LNCAP (cell line): Measurements from ENCODE around the gene DZIP3.

ENCODE experiments used
- TF ChIP-seq, protein P1 (sequence below): fragments of 450-650 bp; IDR thresholded peaks from 2 replicates; pipeline ENCODE4 v1.5.1; 2017; ENCODE audit warnings: mild to moderate bottlenecking

Gene DZIP3

GRCh38 chr3:108569336-108569735 is 20.2 kb upstream of the DZIP3 start:
- TF ChIP-seq, protein P1, sequence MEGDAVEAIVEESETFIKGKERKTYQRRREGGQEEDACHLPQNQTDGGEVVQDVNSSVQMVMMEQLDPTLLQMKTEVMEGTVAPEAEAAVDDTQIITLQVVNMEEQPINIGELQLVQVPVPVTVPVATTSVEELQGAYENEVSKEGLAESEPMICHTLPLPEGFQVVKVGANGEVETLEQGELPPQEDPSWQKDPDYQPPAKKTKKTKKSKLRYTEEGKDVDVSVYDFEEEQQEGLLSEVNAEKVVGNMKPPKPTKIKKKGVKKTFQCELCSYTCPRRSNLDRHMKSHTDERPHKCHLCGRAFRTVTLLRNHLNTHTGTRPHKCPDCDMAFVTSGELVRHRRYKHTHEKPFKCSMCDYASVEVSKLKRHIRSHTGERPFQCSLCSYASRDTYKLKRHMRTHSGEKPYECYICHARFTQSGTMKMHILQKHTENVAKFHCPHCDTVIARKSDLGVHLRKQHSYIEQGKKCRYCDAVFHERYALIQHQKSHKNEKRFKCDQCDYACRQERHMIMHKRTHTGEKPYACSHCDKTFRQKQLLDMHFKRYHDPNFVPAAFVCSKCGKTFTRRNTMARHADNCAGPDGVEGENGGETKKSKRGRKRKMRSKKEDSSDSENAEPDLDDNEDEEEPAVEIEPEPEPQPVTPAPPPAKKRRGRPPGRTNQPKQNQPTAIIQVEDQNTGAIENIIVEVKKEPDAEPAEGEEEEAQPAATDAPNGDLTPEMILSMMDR, result no peak

DNA sequence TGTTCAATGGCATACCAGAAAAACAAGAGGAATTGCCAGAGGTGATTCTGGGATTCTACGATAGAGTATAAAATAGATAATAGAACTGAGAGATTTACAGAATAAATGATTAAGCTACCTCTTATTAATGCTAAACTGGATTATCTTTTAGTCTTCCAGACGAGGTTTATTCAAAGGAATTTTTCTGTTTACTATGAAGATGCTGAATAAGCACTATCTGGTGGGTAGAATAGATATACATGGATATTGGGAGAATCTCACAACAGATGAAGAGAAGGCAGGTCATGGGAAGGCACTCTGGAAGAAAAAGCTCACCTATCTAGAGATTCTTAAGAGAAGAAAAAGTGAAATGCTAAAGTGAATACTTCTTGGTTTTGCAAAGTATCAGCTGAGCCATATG is 11.5 kb upstream of the DZIP3 start:
- TF ChIP-seq, protein P1, result no peak

- TF ChIP-seq, protein P1, result no peak
These were observed 921 bp upstream of the DZIP3 start for GRCh38 chr3:108588601-108589000.

DNA sequence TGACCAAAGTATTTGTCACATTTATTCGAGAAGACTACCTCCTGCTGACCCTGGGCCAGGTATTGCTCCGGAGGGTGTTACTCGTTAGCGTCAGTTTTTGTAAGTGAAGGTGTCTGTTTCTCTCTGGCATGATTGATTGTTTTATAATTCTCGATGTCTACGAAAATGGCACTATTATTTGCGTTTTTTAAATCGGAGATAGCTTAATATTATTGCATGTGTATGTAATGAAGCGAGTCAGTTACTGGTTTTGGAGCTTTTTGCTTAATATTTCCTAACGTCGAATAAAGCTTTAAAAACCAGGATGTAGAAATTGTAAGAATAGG is 439 bp downstream of the DZIP3 start:
- TF ChIP-seq, protein P1, result no peak

DNA sequence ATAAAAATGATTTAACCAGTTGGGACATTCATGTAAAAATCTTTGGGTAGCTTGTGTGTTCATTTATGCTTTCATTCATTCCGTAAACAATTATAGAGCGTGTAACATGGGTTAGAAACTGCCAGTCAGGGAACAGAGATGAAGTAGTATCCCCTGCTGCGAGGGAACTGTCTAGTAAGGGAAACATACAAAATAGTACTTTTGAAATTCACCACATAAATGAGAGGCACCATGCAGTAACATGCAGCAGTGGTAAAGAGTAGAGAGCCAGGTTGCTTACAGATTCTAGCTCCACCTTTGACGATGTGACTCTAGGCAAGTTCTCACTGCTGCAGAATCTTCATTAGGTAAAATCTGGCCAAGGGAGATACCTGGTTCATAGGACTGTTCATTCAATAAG is 938 bp downstream of the DZIP3 start:
- TF ChIP-seq, protein P1, result no peak

- TF ChIP-seq, protein P1, result no peak
These were observed 5.8 kb downstream of the DZIP3 start for GRCh38 chr3:108595321-108595720.

DNA sequence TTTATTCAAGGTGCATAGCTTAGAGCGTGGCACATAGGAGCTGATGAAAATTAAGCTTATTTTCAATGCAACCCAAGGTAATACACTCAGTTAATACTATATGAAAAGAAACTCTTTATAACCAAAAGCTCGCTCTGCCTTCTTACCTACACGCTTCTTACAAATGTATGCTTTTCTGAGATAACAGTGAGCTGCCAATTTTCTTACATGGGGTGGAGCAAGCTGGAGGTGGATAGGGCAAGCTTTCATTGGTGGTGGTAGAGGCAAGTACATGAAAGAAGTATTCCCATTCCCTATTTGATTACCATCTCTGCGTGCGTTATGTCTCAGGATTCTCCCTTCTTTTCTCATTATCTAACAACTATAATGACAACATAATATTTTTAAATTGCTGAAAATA is 8.9 kb downstream of the DZIP3 start:
- TF ChIP-seq, protein P1, result no peak

DNA sequence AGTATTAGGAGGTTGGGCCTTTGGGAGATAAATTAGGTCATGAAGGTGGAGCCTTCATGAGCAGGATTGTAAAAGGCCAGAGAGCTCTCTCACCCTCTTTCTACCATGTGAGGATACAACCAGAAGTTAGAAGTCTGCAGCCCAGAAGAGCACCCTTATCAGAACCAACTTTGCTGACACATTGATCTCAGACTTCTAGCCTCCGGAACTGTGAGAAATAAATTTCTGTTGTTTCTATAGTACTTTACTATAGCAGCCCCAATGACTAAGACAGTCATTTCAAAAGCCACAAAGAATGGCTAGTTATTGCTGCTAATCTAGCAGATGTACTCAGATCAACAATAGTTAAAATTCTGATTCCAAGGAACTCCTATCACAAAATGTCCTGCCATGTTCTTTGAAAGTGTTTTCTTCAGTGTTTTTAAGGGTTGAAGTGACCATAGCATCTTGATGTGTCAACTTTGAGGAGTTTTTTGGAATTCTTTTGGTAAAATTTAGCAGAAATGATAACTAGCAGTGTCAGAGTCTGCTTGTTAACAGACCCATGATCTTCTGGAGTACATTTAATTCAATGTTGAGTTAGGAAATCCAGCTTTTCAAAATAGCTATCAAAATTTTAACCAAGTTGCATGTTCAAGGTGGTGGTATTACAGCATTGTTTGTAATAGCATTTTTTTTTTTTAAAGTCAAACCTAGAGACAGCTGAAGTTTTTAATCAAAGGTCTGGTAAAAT is 10.3 kb downstream of the DZIP3 start:
- TF ChIP-seq, protein P1, result no peak
